ENCODE data around the gene IRX4.

The IRX4 gene

DNA sequence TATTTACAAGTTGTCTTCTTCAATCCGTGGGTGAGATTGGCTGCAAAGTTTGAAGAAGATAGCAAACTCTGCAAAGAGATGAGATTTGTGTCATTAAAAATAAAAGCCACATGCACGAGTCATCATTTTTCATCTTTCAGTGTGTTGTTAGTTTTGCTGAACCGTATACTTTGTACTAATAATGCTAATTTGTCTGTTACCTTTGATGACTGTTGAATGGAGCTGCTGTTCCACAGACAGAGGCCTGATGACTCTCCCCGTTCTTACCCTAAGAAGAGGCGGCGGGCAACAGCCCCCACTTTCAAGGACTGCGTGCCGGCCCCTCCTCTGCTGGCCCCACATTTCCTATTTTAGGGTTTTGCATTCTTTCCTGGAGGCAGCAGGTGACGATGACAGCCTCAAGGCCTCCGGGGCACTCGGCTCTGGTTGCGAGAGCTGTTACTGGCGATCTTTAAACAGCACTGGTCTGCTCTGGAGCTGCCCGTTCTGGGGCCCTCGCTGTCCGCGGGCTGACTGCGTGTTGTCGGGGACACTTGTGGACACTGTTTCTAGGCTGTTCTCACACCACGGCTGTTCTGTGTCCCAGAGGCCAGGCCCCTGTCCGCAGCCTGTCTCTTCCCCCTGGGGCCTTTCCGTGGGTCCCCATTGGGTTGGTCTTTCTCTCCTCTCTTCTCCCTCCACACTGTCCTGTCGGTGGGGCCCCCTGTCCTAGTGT is 46.4 kb downstream of the IRX4 start:
- DNase-seq (ENCODE audit: low read depth): no peak

DNA sequence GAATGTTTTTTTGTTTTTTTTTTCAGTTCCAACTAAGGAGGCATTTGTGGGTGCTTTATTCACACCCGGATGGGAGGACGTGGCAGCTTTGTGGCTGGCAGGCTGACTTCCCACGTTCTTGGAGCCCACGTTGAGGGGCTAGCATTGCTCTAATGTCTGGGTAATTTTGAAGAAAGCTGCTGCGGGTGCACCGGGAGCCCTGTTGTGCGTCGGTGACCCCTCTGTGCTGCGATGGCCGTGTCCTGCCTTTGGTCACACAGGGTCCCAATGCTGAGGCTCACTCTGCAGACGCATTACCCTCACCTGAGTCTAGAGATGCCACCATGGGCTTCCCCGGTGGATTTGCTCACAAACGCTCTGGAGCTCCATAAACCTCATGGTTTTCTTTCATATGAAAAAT is 47.3 kb downstream of the IRX4 start:
- DNase-seq (ENCODE audit: low read depth): no peak

DNA sequence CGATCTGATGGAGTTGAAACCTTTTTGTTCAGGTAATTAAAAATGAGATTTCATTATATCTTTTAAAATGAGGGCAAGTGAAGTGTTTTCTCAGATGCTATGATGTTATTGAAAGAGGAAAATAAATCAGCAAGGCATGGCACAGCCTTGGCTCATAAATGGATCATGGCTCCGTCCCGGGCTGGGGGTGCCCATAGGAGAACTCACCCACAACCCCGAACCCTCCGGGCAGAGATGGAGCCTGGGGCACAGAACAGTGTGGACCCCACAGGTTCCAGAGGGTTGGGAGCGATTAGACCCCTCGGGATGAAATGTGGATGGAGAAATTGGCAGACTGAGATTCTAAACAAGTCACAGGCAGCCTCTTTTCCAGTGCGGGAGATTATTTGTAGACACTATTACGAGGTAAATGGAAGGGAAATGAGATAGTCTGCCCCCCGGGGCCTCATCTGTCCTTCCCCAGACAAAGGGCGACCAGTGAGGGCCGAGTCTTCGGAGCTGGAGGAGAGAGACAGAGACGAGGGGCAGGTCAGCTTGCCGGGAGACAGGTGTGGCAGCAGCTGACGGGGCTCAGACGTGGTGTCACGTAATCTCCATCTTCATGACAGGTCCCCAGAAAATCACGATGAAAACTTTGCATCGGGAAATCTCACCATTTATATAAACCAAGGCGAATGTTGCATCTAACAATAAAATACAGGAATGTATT is 47.9 kb downstream of the IRX4 start:
- DNase-seq (ENCODE audit: low read depth): no peak

DNA sequence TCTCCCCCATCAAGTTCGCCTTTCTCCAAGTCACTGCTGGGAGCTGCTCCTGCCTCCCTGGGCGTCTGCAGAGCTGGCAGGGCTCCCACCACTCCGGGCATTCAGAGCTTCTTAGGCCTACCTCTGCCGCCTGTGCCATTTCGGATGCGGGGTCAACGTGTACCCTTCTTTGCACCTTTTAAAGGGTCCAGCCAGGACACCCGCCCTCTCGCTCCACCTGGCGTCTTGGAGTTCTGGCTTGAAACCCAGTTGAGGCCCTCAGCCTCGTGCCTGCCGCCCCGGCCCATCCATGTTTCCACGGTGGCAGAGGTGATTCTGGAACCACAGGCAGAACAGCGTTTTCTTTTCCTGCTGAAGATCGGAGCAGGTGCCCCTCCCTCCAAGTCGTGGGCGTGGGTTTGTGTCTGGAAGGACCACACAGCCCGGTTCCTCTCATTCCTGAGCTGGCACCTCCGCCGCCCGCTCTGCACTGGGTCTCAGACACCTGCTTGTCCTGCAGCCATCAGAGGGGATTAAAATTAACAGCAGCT is 48.6 kb downstream of the IRX4 start:
- DNase-seq (ENCODE audit: low read depth): no peak

DNA sequence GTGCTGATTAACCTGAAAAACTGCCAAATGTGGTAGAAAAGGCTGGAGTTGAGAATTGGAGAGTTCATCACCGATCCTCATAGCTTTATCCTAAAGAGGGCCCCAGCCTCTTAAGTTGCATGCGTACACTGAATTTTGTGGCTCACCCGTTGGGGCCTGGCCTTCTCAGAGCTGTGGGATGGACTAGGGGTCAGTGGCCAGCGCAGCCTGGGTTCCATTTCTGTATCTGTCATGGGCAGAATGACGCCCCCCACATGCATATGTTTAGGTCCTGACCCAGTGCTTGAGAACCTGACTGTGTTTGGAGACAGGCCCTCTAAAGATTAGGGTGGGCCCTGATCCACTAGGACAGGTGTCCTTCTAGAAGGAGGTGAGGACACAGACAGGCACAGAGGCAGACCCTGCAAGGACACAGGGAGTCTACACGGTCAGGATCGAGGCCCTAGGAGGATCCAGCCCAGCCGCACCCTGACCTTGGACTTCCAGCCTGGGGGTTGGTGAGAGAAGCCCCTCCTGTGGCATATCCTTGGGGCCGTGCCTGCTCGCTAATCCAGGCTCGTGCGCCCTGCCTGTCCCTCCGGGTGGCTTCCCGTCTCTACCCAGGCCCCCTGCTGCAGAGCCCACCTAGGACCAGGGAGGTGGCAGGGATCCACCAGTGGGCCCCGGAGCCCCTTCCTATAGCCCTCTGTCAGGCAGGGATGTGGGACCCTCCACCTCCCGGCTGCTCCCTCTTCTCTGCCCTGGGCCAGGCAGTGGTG is 49.3 kb downstream of the IRX4 start:
- DNase-seq (ENCODE audit: low read depth): no peak

DNA sequence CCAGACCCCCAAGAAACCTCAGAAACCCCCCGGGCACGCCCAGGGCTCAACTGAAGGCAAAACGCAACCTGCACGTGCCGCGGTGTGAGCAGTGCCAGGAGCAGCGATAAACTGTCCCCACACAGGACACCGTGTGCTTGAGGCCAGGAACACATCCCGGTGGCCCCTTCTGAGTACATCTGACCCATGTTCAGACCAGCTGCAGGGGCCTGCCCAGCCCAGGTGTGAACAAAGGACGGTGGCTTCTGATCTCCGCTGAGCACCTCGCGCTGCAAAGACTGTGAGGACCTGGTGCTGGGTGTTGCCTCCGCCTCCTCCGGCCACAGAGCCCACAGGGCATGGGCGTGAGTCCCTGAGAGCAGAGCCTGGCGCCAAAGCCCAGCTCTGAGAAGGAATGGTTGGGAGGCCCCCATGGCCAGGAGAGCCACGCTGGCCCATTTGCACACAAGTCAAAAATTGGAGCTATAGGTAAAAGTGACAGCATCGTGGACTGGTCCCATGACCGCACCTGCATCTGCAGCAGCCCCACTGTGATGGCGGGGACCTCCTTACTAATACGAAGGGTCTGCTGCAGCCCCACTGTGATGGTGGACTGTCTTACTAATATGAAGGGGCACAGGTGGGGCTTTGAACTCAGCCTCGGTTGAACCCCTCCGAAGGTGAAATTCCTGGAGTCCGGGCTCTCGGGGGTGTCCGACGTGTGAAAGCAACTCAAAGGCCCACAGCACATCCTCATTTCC is 50.0 kb downstream of the IRX4 start:
- DNase-seq (ENCODE audit: low read depth): no peak

DNA sequence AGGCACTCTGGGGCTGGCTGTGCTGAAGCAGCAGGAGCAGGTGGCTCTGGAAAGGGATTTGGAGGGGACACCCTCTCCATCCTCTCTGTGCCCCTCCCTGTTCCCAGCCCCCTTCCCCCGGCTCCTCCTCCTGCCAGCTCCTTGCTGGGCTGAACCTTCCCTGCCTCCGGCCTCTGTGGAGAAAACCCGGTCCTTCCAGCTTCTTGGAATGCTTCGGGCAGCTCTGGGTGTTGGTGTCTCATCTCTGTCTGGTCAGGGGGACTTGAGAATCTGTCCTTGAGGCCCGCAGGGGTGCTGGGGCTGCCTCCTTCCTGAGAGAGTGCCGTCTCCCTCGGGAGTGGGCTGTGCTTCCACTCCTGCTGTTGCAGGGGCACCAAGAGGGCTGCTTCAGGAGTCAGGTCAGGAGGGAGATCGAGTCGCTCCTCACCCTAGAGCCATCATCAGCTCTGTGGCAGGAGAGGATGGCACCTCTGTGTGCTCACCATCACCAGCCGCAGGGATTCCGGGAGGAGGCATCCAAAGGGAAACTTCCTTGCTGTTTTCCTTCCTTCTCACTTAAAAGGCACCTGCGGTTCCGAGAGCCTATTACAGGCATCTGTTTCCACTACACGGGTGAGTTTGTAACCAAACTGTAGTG is 50.9 kb downstream of the IRX4 start:
- peak; percentile 4 for DNase-seq (ENCODE audit: low read depth)

DNA sequence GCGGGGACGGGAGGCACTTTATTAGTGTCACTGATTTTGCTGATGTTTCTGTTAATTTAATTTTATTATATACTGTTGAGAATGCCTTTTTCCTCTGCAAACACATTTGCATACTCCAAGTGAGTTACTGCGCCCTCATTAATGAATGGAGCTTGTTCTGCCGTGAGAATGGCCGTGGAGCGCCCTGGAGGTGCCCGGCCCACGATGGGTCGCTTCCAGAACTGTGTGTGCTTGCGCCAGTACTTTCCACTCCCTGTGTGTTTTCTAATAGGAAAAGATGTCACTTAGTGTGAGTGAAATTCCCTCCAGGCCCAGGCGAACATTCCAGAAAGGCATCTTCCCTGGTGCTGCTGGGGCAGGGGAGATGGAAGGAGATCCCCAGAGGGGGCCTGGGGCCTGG is 51.5 kb downstream of the IRX4 start:
- no peak for DNase-seq (ENCODE audit: low read depth)

DNA sequence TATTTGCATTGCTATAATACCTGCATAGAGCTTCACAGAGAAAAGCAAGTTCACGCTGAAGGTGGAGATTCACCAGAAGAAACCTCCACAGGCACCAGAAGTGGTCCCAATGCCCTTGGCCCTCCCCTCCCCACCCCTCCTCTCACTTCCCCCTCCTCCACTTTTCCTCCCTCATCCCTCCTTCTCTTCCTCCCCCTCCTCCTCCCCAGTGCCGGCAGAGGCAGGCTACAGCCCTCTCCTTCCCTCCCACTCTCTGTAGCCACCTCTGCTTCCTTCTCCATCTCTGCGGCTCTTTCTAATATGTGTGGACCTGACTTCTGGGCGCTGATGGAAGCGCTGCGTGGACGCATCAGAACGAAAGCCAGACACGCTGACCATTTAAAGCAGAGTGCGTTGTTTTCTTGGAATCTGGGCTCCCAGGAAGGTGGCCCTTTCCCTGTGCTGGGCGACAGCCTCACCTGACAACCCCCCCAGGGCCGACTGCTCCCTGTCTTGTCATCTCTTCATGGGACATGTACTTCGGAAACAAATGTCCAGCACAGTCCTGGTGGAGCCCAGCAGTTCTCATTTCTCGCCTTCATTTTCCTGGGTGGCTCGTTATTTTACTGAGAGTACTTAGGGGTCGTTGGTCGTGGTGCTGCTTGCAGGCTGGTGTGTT is 52.0 kb downstream of the IRX4 start:
- DNase-seq (ENCODE audit: low read depth): no peak

DNA sequence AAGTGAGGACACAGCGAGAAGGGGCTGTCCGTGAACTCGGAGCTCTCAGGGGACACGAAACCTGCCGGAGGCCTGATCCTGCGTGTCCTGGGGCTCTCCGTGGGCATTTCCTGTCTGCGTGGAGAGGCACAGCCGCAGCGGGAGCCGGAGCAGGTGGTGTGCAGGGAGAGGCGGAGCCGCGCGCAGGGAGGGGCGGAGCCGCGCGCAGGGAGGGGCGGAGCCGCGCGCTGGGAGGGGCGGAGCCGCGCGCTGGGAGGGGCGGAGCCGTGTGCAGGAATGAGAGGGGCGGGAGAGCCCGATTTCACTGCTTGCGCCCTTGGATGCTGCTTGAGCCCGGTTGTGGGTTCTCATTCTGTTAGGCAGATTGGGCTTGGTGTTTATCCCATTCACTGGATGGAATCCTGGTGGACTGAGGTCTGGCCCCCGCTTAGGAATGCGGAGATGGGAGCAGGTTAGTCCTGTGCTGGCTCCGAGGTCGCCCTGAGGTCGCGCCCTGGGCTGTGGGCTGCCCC is 54.8 kb downstream of the IRX4 start:
- peak; percentile 1 for DNase-seq (ENCODE audit: low read depth)
